Measurements from ENCODE around the gene SLC11A1.

DNA sequence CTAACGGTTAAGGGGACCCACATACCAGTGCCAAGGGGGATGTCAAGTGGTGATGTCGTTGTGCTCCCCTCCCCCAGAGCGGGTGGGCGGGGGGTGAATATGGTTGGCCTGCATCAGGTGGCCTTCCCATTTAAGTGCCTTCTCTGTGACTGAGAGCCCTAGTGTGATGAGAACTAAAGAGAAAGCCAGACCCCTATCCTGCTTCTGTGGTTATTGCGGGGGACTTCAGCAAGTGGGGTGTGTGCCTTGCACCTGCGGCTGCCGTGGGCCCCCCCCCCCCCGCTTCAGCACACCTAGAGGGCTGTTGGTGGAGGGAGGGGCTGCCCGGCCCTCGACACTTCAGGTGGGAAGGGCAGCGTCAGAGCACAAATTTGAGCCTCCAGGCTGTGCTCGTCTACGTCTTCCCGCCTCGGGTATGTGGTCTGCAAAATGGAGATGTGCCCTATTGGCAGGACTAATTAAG lies 23.7 kb downstream of the SLC11A1 start:
- no peak for TF ChIP-seq POLR2A (IDR thresholded peaks at IDR 0.05; ENCODE audit: low read depth, low read length)
- TF ChIP-seq POLR2AphosphoS5 (IDR thresholded peaks at IDR 0.05; ENCODE audit: low read depth, low read length): no peak
- no peak for TF ChIP-seq TAF1 (IDR thresholded peaks at IDR 0.05; ENCODE audit: low read depth, low read length)

Data from GM12891 (cell line).